GM23338 (cell line): Measurements from ENCODE around the gene NSD1. TPM values are rescaled to one million over a fixed set of nuclear protein-coding genes. Genes with fewer than 3 reads are reported as not detected.

Experiments
- ATAC-seq: fragments of 200-7000 bp; cut with Tn5 transposase; 3 replicates; pipeline ENCODE4 v1.9.1; 2020
- DNase-seq: peaks from one replicate; pipeline ENCODE4 v3.0.0-alpha.2; 2015; ENCODE audit warnings: low spot score
- H2AFZ ChIP-seq: fragments of 200-600 bp; sonication (generic); 2 replicates; pipeline ENCODE4 v1.8.0; 2016; ENCODE audit warnings: antibody characterized with exemption, mild to moderate bottlenecking, moderate library complexity
- H3F3A ChIP-seq: fragments of 200-600 bp; sonication (generic); replicated peaks from 2 replicates; pipeline ENCODE4 v1.8.0; 2017; ENCODE audit warnings: antibody characterized with exemption, mixed run types, low read depth
- H3K27ac ChIP-seq: fragments of 200-600 bp; sonication (generic); 2 replicates; pipeline ENCODE4 v1.6.1; 2016; ENCODE audit warnings: low read depth
- H3K27me3 ChIP-seq: fragments of 200-600 bp; sonication (generic); 2 replicates; pipeline ENCODE4 v1.8.0; 2016; ENCODE audit warnings: mild to moderate bottlenecking, mixed run types, moderate library complexity; ENCODE audit not compliant: insufficient read depth
- H3K36me3 ChIP-seq: fragments of 200-600 bp; sonication (generic); 2 replicates; pipeline ENCODE4 v1.8.0; 2016; ENCODE audit warnings: mild to moderate bottlenecking; ENCODE audit not compliant: insufficient read depth
- H3K4me1 ChIP-seq: fragments of 200-600 bp; sonication (generic); 2 replicates; pipeline ENCODE4 v1.8.0; 2016; ENCODE audit warnings: mild to moderate bottlenecking, moderate library complexity; ENCODE audit not compliant: insufficient read depth
- H3K4me2 ChIP-seq: fragments of 200-600 bp; sonication (generic); 2 replicates; pipeline ENCODE4 v1.7.1; 2017; ENCODE audit warnings: mixed run types
- H3K4me3 ChIP-seq: fragments of 200-600 bp; sonication (generic); 2 replicates; pipeline ENCODE4 v1.6.1; 2016; ENCODE audit warnings: mixed run types
- H3K79me2 ChIP-seq: fragments of 200-600 bp; sonication (generic); replicated peaks from 2 replicates; pipeline ENCODE4 v1.8.0; 2017; ENCODE audit warnings: mild to moderate bottlenecking; ENCODE audit not compliant: insufficient read depth
- H3K9me2 ChIP-seq: fragments of 200-600 bp; sonication (generic); 2 replicates; pipeline ENCODE4 v1.8.0; 2017; ENCODE audit not compliant: insufficient read depth
- H4K20me1 ChIP-seq: fragments of 200-600 bp; sonication (generic); replicated peaks from 2 replicates; pipeline ENCODE4 v1.8.0; 2017; ENCODE audit warnings: mild to moderate bottlenecking; ENCODE audit not compliant: insufficient read depth
- H3K27ac Mint-ChIP-seq: 2 replicates; pipeline ENCODE4 v1.8.0; 2020; ENCODE audit warnings: inconsistent platforms, mild to moderate bottlenecking, moderate library complexity, mixed read lengths
- H3K27me3 Mint-ChIP-seq: 3 replicates; pipeline ENCODE4 v1.8.0; 2022; ENCODE audit warnings: low read depth, mild to moderate bottlenecking, moderate library complexity, mixed read lengths, inconsistent platforms; ENCODE audit not compliant: insufficient read depth, poor library complexity
- H3K36me3 Mint-ChIP-seq: 3 replicates; pipeline ENCODE4 v1.8.0; 2021; ENCODE audit warnings: low read depth, mild to moderate bottlenecking, inconsistent platforms, moderate library complexity, mixed read lengths
- H3K4me1 Mint-ChIP-seq: 3 replicates; pipeline ENCODE4 v1.8.0; 2020; ENCODE audit warnings: mild to moderate bottlenecking, inconsistent platforms, mixed read lengths
- H3K4me3 Mint-ChIP-seq: 3 replicates; pipeline ENCODE4 v1.8.0; 2021; ENCODE audit warnings: moderate library complexity, mild to moderate bottlenecking, inconsistent platforms, mixed read lengths
- H3K9me3 Mint-ChIP-seq: 3 replicates; pipeline ENCODE4 v1.8.0; 2020; ENCODE audit warnings: moderate library complexity, mild to moderate bottlenecking, inconsistent platforms, mixed read lengths
- CREB1 ChIP-seq: fragments of 250-450 bp; sonication (Bioruptor Pico); IDR thresholded peaks from 2 replicates; pipeline ENCODE4 v1.5.0; 2020; ENCODE audit warnings: low read depth, mild to moderate bottlenecking, moderate library complexity
- CTCF ChIP-seq, 2 experiments: fragments of 200-600 bp in 1 of 2; sonication (generic) in 1 of 2; conservative IDR thresholded peaks; 2 replicates each; pipeline versions ENCODE4 v1.5.1 to v1.6.1; 2016 to 2017; ENCODE audit warnings: antibody characterized with exemption in 2 of 2, low read depth in 2 of 2, mild to moderate bottlenecking in 2 of 2, moderate library complexity in 1 of 2
- ETS1 ChIP-seq: IDR thresholded peaks from 2 replicates; pipeline ENCODE4 v1.6.1; 2016; ENCODE audit warnings: antibody characterized with exemption
- EZH2 ChIP-seq: fragments of 200-600 bp; sonication (generic); IDR thresholded peaks from one replicate; pipeline ENCODE4 v1.8.0; 2017; ENCODE audit warnings: antibody characterized with exemption, mild to moderate bottlenecking, low read depth; ENCODE audit not compliant: unreplicated experiment
- EZH2phosphoT487 ChIP-seq: fragments of 200-600 bp; sonication (generic); IDR thresholded peaks from one replicate; pipeline ENCODE4 v1.8.1; 2018; ENCODE audit warnings: antibody characterized with exemption; ENCODE audit not compliant: unreplicated experiment
- JUNB ChIP-seq: IDR thresholded peaks from one replicate; pipeline ENCODE4 v1.6.1; 2016; ENCODE audit warnings: antibody characterized with exemption; ENCODE audit not compliant: unreplicated experiment
- NANOG ChIP-seq: IDR thresholded peaks from 2 replicates; pipeline ENCODE4 v1.6.1; 2016; ENCODE audit warnings: antibody characterized with exemption, borderline replicate concordance
- POLR2AphosphoS5 ChIP-seq: IDR thresholded peaks from 2 replicates; pipeline ENCODE4 v1.6.1; 2016; ENCODE audit warnings: antibody characterized with exemption, low read depth
- STAT1 ChIP-seq: IDR thresholded peaks from one replicate; pipeline ENCODE4 v1.6.1; 2016; ENCODE audit warnings: antibody characterized with exemption; ENCODE audit not compliant: unreplicated experiment
- ZNF114 ChIP-seq: fragments of 250-450 bp; sonication (Bioruptor Pico); IDR thresholded peaks from 2 replicates; pipeline ENCODE4 v1.5.0; 2020; ENCODE audit warnings: mild to moderate bottlenecking, moderate library complexity
- ZNF331 ChIP-seq: fragments of 250-450 bp; sonication (Bioruptor Pico); IDR thresholded peaks from 2 replicates; pipeline ENCODE4 v1.5.0; 2020; ENCODE audit warnings: low read depth, mild to moderate bottlenecking, moderate library complexity
- polyA plus RNA-seq: library from polyadenylated mRNA; unstranded; fragments of >200 nt; fragmentation: Nextera tagmentation; extraction: Ambion mirVana; gene quantifications from 2 replicates; pipeline ENCODE4 v1.2.1, GENCODE V29; 2016
- total RNA-seq: library from RNA; depleted of rRNA; stranded (reverse); fragments of >200 nt; shearing (Covaris generic); gene quantifications from 2 replicates; pipeline ENCODE4 v1.2.3, GENCODE V29; 2014
- TF ChIP-seq, protein P1 (sequence below): fragments of 250-450 bp; sonication (Bioruptor Pico); IDR thresholded peaks from 2 replicates; pipeline ENCODE4 v1.5.0; 2020; ENCODE audit warnings: mild to moderate bottlenecking, moderate library complexity
- TF ChIP-seq, protein P2 (sequence below): IDR thresholded peaks from one replicate; pipeline ENCODE4 v1.6.1; 2018; ENCODE audit warnings: antibody characterized with exemption; ENCODE audit not compliant: unreplicated experiment

Gene NSD1
- total and polyA plus RNA-seq, 2 experiments from 2014 or later, result 96.4 to 106 TPM

DNA sequence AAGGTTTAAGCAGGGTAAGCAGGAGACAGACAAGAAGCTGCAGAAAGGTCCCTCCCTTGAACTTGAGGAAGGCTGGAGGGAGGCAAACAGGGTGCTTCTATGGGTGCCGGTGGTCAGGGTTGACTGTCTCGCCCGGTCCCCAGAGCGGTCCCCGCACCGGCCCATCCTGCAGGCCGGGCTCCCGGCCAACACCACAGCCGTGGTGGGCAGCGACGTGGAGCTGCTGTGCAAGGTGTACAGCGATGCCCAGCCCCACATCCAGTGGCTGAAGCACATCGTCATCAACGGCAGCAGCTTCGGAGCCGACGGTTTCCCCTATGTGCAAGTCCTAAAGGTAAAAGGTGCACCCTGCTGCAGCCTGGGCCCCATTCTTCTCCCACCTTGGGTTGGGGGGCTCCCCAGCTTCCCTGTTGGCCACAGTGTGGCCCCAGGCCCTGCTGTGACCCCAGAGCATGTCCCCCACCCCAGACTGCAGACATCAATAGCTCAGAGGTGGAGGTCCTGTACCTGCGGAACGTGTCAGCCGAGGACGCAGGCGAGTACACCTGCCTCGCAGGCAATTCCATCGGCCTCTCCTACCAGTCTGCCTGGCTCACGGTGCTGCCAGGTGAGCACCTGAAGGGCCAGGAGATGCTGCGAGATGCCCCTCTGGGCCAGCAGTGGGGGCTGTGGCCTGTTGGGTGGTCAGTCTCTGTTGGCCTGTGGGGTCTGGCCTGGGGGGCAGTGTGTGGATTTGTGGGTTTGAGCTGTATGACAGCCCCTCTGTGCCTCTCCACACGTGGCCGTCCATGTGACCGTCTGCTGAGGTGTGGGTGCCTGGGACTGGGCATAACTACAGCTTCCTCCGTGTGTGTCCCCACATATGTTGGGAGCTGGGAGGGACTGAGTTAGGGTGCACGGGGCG lies 41.1 kb upstream of the NSD1 start:
- no peak overlapping the region for H3K27ac ChIP-seq
- peaks cover 8% of the 10 kb centered on the region; the same call in 1 of the 2 replicates for H4K20me1 ChIP-seq
- H3F3A ChIP-seq, result 0 out of 2 replicates have a peak, but pooled peaks cover 4% of the 10 kb centered on the region
- Mint-ChIP-seq H3K9me3 (no peaks in the 10 kb centered on the region; the same call in 2 of the 3 replicates), H3K27ac (no peak overlapping the region), H3K36me3 (peaks cover 41% of the 10 kb centered on the region), H3K4me1 (peaks cover 15% of the 10 kb centered on the region), H3K27me3 (peaks cover 12% of the 10 kb centered on the region), H3K4me3 (no peak overlapping the region; the same call in 2 of the 3 replicates)
- TF ChIP-seq POLR2AphosphoS5 (no peak), EZH2phosphoT487 (no peak), NANOG (no peak), EZH2 (no peak), STAT1 (no peak), ZNF114 (CRISPR knock-in tag) (no peak), CTCF (conservative IDR thresholded peaks at IDR 0.05; ENCODE audit: low read depth in 2 of 2) (no peak), CREB1 (CRISPR knock-in tag) (no peak), ZNF331 (CRISPR knock-in tag) (no peak), JUNB (no peak), ETS1 (no peak)
- TF ChIP-seq, protein P1, sequence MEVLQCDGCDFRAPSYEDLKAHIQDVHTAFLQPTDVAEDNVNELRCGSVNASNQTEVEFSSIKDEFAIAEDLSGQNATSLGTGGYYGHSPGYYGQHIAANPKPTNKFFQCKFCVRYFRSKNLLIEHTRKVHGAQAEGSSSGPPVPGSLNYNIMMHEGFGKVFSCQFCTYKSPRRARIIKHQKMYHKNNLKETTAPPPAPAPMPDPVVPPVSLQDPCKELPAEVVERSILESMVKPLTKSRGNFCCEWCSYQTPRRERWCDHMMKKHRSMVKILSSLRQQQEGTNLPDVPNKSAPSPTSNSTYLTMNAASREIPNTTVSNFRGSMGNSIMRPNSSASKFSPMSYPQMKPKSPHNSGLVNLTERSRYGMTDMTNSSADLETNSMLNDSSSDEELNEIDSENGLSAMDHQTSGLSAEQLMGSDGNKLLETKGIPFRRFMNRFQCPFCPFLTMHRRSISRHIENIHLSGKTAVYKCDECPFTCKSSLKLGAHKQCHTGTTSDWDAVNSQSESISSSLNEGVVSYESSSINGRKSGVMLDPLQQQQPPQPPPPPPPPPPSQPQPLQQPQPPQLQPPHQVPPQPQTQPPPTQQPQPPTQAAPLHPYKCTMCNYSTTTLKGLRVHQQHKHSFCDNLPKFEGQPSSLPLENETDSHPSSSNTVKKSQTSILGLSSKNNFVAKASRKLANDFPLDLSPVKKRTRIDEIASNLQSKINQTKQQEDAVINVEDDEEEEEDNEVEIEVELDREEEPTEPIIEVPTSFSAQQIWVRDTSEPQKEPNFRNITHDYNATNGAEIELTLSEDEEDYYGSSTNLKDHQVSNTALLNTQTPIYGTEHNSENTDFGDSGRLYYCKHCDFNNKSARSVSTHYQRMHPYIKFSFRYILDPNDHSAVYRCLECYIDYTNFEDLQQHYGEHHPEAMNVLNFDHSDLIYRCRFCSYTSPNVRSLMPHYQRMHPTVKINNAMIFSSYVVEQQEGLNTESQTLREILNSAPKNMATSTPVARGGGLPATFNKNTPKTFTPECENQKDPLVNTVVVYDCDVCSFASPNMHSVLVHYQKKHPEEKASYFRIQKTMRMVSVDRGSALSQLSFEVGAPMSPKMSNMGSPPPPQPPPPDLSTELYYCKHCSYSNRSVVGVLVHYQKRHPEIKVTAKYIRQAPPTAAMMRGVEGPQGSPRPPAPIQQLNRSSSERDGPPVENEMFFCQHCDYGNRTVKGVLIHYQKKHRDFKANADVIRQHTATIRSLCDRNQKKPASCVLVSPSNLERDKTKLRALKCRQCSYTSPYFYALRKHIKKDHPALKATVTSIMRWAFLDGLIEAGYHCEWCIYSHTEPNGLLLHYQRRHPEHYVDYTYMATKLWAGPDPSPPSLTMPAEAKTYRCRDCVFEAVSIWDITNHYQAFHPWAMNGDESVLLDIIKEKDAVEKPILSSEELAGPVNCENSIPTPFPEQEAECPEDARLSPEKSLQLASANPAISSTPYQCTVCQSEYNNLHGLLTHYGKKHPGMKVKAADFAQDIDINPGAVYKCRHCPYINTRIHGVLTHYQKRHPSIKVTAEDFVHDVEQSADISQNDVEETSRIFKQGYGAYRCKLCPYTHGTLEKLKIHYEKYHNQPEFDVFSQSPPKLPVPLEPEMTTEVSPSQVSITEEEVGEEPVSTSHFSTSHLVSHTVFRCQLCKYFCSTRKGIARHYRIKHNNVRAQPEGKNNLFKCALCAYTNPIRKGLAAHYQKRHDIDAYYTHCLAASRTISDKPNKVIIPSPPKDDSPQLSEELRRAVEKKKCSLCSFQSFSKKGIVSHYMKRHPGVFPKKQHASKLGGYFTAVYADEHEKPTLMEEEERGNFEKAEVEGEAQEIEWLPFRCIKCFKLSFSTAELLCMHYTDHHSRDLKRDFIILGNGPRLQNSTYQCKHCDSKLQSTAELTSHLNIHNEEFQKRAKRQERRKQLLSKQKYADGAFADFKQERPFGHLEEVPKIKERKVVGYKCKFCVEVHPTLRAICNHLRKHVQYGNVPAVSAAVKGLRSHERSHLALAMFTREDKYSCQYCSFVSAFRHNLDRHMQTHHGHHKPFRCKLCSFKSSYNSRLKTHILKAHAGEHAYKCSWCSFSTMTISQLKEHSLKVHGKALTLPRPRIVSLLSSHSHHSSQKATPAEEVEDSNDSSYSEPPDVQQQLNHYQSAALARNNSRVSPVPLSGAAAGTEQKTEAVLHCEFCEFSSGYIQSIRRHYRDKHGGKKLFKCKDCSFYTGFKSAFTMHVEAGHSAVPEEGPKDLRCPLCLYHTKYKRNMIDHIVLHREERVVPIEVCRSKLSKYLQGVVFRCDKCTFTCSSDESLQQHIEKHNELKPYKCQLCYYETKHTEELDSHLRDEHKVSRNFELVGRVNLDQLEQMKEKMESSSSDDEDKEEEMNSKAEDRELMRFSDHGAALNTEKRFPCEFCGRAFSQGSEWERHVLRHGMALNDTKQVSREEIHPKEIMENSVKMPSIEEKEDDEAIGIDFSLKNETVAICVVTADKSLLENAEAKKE (CRISPR knock-in tag), result no peak
- TF ChIP-seq, protein P2, sequence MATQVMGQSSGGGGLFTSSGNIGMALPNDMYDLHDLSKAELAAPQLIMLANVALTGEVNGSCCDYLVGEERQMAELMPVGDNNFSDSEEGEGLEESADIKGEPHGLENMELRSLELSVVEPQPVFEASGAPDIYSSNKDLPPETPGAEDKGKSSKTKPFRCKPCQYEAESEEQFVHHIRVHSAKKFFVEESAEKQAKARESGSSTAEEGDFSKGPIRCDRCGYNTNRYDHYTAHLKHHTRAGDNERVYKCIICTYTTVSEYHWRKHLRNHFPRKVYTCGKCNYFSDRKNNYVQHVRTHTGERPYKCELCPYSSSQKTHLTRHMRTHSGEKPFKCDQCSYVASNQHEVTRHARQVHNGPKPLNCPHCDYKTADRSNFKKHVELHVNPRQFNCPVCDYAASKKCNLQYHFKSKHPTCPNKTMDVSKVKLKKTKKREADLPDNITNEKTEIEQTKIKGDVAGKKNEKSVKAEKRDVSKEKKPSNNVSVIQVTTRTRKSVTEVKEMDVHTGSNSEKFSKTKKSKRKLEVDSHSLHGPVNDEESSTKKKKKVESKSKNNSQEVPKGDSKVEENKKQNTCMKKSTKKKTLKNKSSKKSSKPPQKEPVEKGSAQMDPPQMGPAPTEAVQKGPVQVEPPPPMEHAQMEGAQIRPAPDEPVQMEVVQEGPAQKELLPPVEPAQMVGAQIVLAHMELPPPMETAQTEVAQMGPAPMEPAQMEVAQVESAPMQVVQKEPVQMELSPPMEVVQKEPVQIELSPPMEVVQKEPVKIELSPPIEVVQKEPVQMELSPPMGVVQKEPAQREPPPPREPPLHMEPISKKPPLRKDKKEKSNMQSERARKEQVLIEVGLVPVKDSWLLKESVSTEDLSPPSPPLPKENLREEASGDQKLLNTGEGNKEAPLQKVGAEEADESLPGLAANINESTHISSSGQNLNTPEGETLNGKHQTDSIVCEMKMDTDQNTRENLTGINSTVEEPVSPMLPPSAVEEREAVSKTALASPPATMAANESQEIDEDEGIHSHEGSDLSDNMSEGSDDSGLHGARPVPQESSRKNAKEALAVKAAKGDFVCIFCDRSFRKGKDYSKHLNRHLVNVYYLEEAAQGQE, result no peak
- no peak overlapping the region for H3K4me2 ChIP-seq
- H3K79me2 ChIP-seq, result peaks cover 20% of the 10 kb centered on the region
- H3K9me2 ChIP-seq, result no peaks in the 10 kb centered on the region
- H3K36me3 ChIP-seq, result peaks cover 5% of the 10 kb centered on the region
- DNase-seq (no peak), ATAC-seq (no peak)
- no peak overlapping the region for H3K4me3 ChIP-seq
- H3K27me3 ChIP-seq, result no peaks in the 10 kb centered on the region
- peaks cover 3% of the 10 kb centered on the region; the same call in 1 of the 2 replicates for H3K4me1 ChIP-seq
- H2AFZ ChIP-seq, result no peak overlapping the region
